Calu3 (cell line): ENCODE measurements around the gene IQCK. TPM values are rescaled to one million over a fixed set of nuclear protein-coding genes. Genes with fewer than 3 reads are reported as not detected.
A peak's percentile ranks its signal among the peaks of the same experiment; 100 is the strongest.

ENCODE experiments used
- BruUV-seq: library from RNA; stranded (reverse); fragments of 400-500 nt; replicated peaks from 2 replicates; lab custom pipeline; 2021; lab: Mats Ljungman, UMichigan
- CTCF ChIA-PET: fragments of 300-600 bp; sonication (Branson Sonifier 250); formaldehyde crosslinking; loops from one replicate; lab custom pipeline; 2022; ENCODE audit warnings: antibody characterized with exemption; lab: Charles Lee
- DNase-seq: peaks from one replicate; pipeline ENCODE4 v3.0.0; 2022
- H3K27ac Mint-ChIP-seq: one replicate; pipeline ENCODE4 v1.8.0; 2022; ENCODE audit warnings: mixed read lengths; ENCODE audit not compliant: unreplicated experiment
- H3K27me3 Mint-ChIP-seq: one replicate; pipeline ENCODE4 v1.8.0; 2022; ENCODE audit warnings: mixed read lengths; ENCODE audit not compliant: unreplicated experiment
- H3K36me3 Mint-ChIP-seq: one replicate; pipeline ENCODE4 v1.8.0; 2022; ENCODE audit warnings: mild to moderate bottlenecking, moderate library complexity, mixed read lengths; ENCODE audit not compliant: insufficient read depth, unreplicated experiment
- H3K4me1 Mint-ChIP-seq: one replicate; pipeline ENCODE4 v1.8.0; 2022; ENCODE audit warnings: mild to moderate bottlenecking, low read depth, mixed read lengths; ENCODE audit not compliant: unreplicated experiment
- H3K4me3 Mint-ChIP-seq: one replicate; pipeline ENCODE4 v1.8.0; 2022; ENCODE audit warnings: mild to moderate bottlenecking, low read depth, moderate library complexity, mixed read lengths; ENCODE audit not compliant: unreplicated experiment
- H3K9me3 Mint-ChIP-seq: one replicate; pipeline ENCODE4 v1.8.0; 2022; ENCODE audit warnings: low read depth, mixed read lengths; ENCODE audit not compliant: unreplicated experiment
- CTCF ChIP-seq: fragments of 200-600 bp; IDR thresholded peaks from one replicate; pipeline ENCODE4 v1.8.0; 2022; ENCODE audit warnings: antibody characterized with exemption; ENCODE audit not compliant: unreplicated experiment
- intact Hi-C: fragments of 100-400 bp; cut with micrococcal nuclease; formaldehyde crosslinking; loops from one replicate; pipeline ENCODE4 v1.10.0; 2022; ENCODE audit not compliant: unreplicated experiment
- total RNA-seq: library from RNA; stranded (reverse); gene quantifications from 2 replicates; pipeline ENCODE4 v1.2.3, GENCODE V29; 2022

IQCK gene
- total RNA-seq, 1 experiment from 2014 or later = 42.5 TPM

- peaks cover 44% of the 10 kb centered on the region for H3K27me3 Mint-ChIP-seq
- no TSS peak for BruUV-seq
- CTCF ChIA-PET = interaction anchor here (0.7 kb wide), 1 partner anchor 744 kb away, joined by 6 read pairs; no protein-coding TSS in a partner anchor
- no peak overlapping the region for H3K27ac Mint-ChIP-seq
- TF ChIP-seq CTCF = no peak
- intact Hi-C loops = no loop called here
- no peak for DNase-seq
- no peak overlapping the region for H3K4me3 Mint-ChIP-seq
- H3K4me1 Mint-ChIP-seq = peaks cover 11% of the 10 kb centered on the region
- no peaks in the 10 kb centered on the region for H3K9me3 Mint-ChIP-seq
- H3K36me3 Mint-ChIP-seq = peaks cover 5% of the 10 kb centered on the region
Observed at GRCh38 chr16:19896951-19897350, 178.9 kb downstream of the IQCK start.

GRCh38 chr16:19898166-19898565 lies 180.1 kb downstream of the IQCK start:
- peaks cover 56% of the 10 kb centered on the region for H3K27me3 Mint-ChIP-seq
- H3K9me3 Mint-ChIP-seq = no peaks in the 10 kb centered on the region
- CTCF ChIA-PET = interaction anchor here (0.6 to 3.1 kb wide), 6 partner anchors 9 to 486 kb away, joined by 3 to 30 read pairs (median 14); no protein-coding TSS in a partner anchor
- no peak for DNase-seq
- H3K4me3 Mint-ChIP-seq = no peak overlapping the region
- no TSS peak for BruUV-seq
- TF ChIP-seq CTCF = no peak
- intact Hi-C loops = no loop called here
- H3K36me3 Mint-ChIP-seq = peaks cover 5% of the 10 kb centered on the region
- H3K27ac Mint-ChIP-seq = no peak overlapping the region
- H3K4me1 Mint-ChIP-seq = peaks cover 11% of the 10 kb centered on the region

GRCh38 chr16:19898924-19899604 lies 181.0 kb downstream of the IQCK start:
- Mint-ChIP-seq H3K4me1 (peaks cover 11% of the 10 kb centered on the region), H3K9me3 (no peaks in the 10 kb centered on the region), H3K27me3 (peaks cover 65% of the 10 kb centered on the region), H3K4me3 (no peak overlapping the region), H3K27ac (no peak overlapping the region), H3K36me3 (peaks cover 5% of the 10 kb centered on the region)
- peak; percentile 86 for TF ChIP-seq CTCF
- DNase-seq = peak; percentile 75
- CTCF ChIA-PET = interaction anchor here (0.6 to 3.1 kb wide), 10 partner anchors 8 to 752 kb away, joined by 3 to 30 read pairs (median 6); no protein-coding TSS in a partner anchor
- intact Hi-C loops = loop anchor here (1.0 kb wide), 1 partner anchor 484 kb away; no protein-coding TSS in a partner anchor
- no TSS peak for BruUV-seq

GRCh38 chr16:19899605-19899955 lies 181.5 kb downstream of the IQCK start:
- Mint-ChIP-seq H3K4me3 (no peak overlapping the region), H3K9me3 (no peaks in the 10 kb centered on the region), H3K4me1 (peaks cover 11% of the 10 kb centered on the region), H3K36me3 (peaks cover 5% of the 10 kb centered on the region), H3K27me3 (peaks cover 70% of the 10 kb centered on the region), H3K27ac (no peak overlapping the region)
- CTCF ChIA-PET = interaction anchor here (0.6 to 3.1 kb wide), 8 partner anchors 8 to 752 kb away, joined by 3 to 30 read pairs (median 6); no protein-coding TSS in a partner anchor
- intact Hi-C loops = loop anchor here (1.0 kb wide), 1 partner anchor 484 kb away; no protein-coding TSS in a partner anchor
- DNase-seq = no peak
- BruUV-seq = no TSS peak
- TF ChIP-seq CTCF = no peak
